Esophagus (tissue), 2 donors: Measurements from ENCODE around the gene IHH. TPM values are rescaled to one million over a fixed set of nuclear protein-coding genes. Genes with fewer than 3 reads are reported as not detected.

Experiments used
- H3K27ac ChIP-seq, 2 donors: one replicate each; pipeline ENCODE4 v1.5.1; 2013; ENCODE audit warnings: low read depth in 2 of 2, mild to moderate bottlenecking in 2 of 2, inconsistent platforms in 1 of 2, low read length in 1 of 2, moderate library complexity in 1 of 2
- H3K27me3 ChIP-seq, 2 donors: one replicate each; pipeline ENCODE4 v1.6.1; 2013; ENCODE audit warnings: low read length in 2 of 2, control low read depth in 1 of 2, mild to moderate bottlenecking in 1 of 2; ENCODE audit not compliant: insufficient read depth in 2 of 2, control insufficient read depth in 1 of 2
- H3K36me3 ChIP-seq, 2 donors: one replicate each; pipeline ENCODE4 v1.6.1; 2013; ENCODE audit warnings: low read length in 1 of 2; ENCODE audit not compliant: control insufficient read depth in 2 of 2, insufficient read depth in 2 of 2
- H3K4me1 ChIP-seq, 2 donors: one replicate each; pipeline ENCODE4 v1.6.1; 2013; ENCODE audit warnings: low read length in 1 of 2; ENCODE audit not compliant: control insufficient read depth in 2 of 2, insufficient read depth in 2 of 2
- H3K4me3 ChIP-seq, 2 donors: one replicate each; pipeline ENCODE4 v1.5.1; 2013; ENCODE audit warnings: low read length in 2 of 2, mild to moderate bottlenecking in 2 of 2, low read depth in 1 of 2, moderate library complexity in 1 of 2
- H3K9me3 ChIP-seq, 2 donors: one replicate each; pipeline ENCODE4 v1.6.1; 2013; ENCODE audit warnings: mild to moderate bottlenecking in 2 of 2, low read depth in 1 of 2, low read length in 1 of 2, moderate library complexity in 1 of 2; ENCODE audit not compliant: control insufficient read depth in 2 of 2, insufficient read depth in 1 of 2
- WGBS, 2 donors: extraction: QIAGEN DNeasy Blood & Tissue Kit; methylation state at CpG; one replicate each; pipeline ENCODE4 v1.1.7; 2013; 5-methylcytosine and 5-hydroxymethylcytosine counted together
- polyA plus RNA-seq, 2 donors: library from polyadenylated mRNA; stranded (reverse); fragments of 200-250 nt; gene quantifications; one replicate each; pipeline ENCODE4 v1.2.3, GENCODE V29; 2013
- donor health status: healthy with polysubstance abuse.
- donor health status: Bipolar disorder and iron deficiency.

IHH gene
- polyA plus RNA-seq, 2 donors, result 0.06 to 0.31 TPM

DNA sequence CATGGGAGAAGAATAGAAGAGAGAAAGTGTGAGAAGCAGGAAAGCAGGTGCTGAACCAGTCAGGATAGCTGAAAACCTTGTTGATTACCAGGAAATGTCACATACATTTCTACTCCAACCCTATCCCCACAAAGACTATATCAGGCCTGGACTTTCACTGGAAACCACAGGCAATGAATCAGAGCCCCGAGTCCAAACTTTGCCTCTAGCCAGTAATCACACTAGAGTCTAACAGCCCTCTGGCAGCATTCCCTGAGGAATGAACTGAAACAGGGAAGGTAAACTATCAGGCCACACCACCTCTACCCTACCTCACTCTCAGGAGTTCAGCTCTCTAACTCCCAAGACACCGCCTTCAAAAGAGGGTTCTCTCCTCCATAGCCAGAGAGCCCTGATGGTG lies 18.7 kb upstream of the IHH start:
- no peak overlapping the region for H3K27ac ChIP-seq
- H3K27me3 ChIP-seq, result no peaks in the 10 kb centered on the region
- WGBS, 2 donors, result 79 to 88% methylated on average over 2 of the region's 2 CpGs
- H3K9me3 ChIP-seq, result no peaks in the 10 kb centered on the region
- no peaks in the 10 kb centered on the region for H3K4me1 ChIP-seq
- H3K36me3 ChIP-seq, result peaks cover 0 to 8% of the 10 kb centered on the region in 2 donors
- H3K4me3 ChIP-seq, result no peak overlapping the region

DNA sequence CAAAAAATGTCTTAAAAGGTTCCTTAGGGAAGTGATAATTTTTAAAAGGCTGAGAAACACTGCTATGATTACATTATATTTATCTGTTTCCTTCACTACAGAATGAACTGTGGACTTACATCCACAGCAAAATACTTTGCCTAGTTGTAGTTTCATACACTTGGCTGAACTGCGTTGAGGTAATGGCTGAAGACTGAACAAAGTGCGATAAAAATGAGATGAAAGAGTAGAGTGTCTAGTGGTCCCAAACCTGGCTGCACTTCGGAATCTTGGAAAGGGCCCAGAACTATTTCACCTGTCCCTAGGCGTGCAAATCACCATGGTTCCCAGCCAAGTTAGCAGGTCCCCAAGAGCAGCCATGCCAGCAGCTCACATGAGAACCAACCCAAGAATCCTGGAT lies 18.2 kb upstream of the IHH start:
- no peaks in the 10 kb centered on the region for H3K9me3 ChIP-seq
- no peaks in the 10 kb centered on the region for H3K4me1 ChIP-seq
- no peak overlapping the region for H3K27ac ChIP-seq
- peaks cover 0 to 8% of the 10 kb centered on the region in 2 donors for H3K36me3 ChIP-seq
- no peak overlapping the region for H3K4me3 ChIP-seq
- no peaks in the 10 kb centered on the region for H3K27me3 ChIP-seq
- 90 to 95% methylated on average over 4 of the region's 4 CpGs for WGBS, 2 donors

DNA sequence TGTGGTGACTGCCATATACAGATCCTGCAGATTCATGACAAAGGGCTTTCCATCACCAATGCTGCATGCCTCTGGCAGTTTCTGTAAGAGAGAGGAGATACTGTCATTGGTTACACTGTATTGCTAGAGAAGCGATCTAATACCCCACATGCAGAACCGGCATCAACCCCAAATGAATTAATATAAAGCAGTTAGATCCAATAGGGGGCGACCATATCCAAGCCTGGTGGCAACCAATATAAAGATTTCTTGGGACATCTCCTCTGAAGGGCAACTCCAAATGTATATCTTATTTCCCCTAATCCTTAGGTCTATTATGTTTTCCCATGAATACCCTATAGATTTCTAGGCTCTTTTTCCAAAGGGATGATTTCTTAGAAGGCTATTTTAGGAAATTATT lies 17.4 kb upstream of the IHH start:
- 84 to 92% methylated on average over 3 of the region's 3 CpGs for WGBS, 2 donors
- H3K4me1 ChIP-seq, result no peaks in the 10 kb centered on the region
- H3K27me3 ChIP-seq, result no peaks in the 10 kb centered on the region

DNA sequence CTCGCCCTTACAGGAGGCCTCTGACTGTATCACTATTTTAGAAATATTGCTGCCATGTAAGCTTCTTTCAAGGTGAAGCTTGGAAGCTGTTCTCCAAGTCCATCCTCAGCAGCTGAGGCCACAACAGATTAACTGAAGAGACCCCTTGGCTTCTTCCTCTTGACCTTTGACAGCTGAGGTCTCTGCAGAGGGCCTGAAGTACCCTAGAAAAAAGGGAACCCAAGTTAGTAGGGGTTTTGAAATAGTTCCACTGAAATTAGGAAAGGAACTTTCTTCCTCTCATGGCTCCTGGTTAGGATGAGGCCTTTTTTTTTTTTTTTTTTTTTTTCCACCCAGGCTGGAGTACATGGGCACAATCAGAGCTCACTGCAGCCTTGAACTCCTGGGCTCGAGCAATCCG lies 15.5 kb upstream of the IHH start:
- 95 to 97% methylated on average over 3 of the region's 3 CpGs for WGBS, 2 donors
- Histone ChIP-seq H3K27ac (no peak overlapping the region), H3K9me3 (no peaks in the 10 kb centered on the region), H3K4me1 (no peaks in the 10 kb centered on the region), H3K27me3 (no peaks in the 10 kb centered on the region), H3K4me3 (no peak overlapping the region), H3K36me3 (peaks cover 0 to 10% of the 10 kb centered on the region in 2 donors)

More for the DNA sequence above, 17.4 kb upstream of the IHH start:
- H3K36me3 ChIP-seq, result peaks cover 0 to 9% of the 10 kb centered on the region in 2 donors
- H3K9me3 ChIP-seq, result no peaks in the 10 kb centered on the region
- H3K4me3 ChIP-seq, result no peak overlapping the region
- H3K27ac ChIP-seq, result no peak overlapping the region

DNA sequence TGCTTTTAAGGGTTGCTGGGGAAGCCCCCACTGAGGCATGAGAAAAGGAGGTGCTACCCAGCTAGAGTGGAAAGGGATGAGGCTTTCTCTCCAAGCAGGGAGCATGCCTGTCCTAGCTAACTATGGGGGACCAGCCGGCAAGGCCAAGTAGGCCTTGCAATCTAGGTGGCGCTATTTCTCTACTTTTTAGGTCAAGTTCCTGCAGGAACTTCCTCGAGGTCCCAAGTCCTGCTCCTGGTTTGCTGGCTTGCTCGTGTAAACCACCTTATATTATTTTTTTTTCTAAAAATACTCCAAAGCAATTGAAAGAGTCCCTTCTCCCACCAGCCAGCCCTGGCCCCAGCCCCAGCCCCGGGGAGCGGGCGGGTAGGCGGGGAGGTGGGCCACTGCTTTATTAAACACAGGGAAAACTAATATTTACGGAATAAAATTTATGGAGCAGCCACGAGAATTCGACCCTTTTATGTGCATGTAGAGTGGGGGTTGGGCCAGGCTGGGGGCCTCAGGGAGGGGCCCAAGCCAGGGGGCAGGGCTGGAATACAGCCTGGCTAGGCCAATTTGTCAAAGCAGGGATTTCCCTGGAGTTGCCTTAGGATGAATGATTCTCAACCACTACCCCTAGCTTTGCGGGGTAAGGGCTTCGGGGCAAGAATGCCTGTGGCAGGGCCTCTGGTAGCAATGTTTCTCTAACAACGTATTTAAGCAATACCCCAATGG lies 12.8 kb upstream of the IHH start:
- H3K27ac ChIP-seq, result no peak overlapping the region
- H3K36me3 ChIP-seq, result peaks cover 0 to 10% of the 10 kb centered on the region in 2 donors
- no peaks in the 10 kb centered on the region for H3K27me3 ChIP-seq
- H3K4me3 ChIP-seq, result no peak overlapping the region
- 57 to 62% methylated on average over 14 of the region's 14 CpGs for WGBS, 2 donors
- H3K9me3 ChIP-seq, result no peaks in the 10 kb centered on the region
- H3K4me1 ChIP-seq, result no peaks in the 10 kb centered on the region

DNA sequence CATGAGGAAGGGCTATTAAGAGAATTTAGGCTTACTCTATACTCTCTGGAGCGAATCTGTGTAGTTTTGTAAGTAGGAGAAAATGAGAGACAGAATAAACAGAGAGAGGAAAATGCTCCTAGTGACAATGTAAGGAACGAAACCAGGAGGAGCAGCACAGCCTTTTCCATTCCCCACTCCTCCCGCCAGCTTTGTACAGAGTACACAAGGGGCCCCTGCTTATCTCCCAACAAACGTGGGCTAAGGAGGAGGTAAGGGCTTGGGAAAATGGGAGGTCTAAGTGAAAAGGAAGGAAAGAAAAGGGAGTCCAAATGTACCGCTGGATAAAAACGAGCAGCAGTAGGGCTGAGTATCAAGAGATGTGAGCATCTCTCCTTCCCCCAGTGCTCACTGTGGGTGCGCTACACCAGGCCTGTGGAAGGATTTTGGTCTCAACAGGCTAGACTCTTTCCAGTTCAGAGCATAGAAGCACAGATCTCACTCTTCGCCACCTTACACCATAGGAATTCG lies 12.1 kb upstream of the IHH start:
- Histone ChIP-seq H3K36me3 (peaks cover 0 to 10% of the 10 kb centered on the region in 2 donors), H3K4me3 (no peak overlapping the region), H3K27ac (no peak overlapping the region), H3K27me3 (no peaks in the 10 kb centered on the region), H3K4me1 (no peaks in the 10 kb centered on the region), H3K9me3 (no peaks in the 10 kb centered on the region)
- WGBS, 2 donors, result 88 to 90% methylated on average over 9 of the region's 9 CpGs

DNA sequence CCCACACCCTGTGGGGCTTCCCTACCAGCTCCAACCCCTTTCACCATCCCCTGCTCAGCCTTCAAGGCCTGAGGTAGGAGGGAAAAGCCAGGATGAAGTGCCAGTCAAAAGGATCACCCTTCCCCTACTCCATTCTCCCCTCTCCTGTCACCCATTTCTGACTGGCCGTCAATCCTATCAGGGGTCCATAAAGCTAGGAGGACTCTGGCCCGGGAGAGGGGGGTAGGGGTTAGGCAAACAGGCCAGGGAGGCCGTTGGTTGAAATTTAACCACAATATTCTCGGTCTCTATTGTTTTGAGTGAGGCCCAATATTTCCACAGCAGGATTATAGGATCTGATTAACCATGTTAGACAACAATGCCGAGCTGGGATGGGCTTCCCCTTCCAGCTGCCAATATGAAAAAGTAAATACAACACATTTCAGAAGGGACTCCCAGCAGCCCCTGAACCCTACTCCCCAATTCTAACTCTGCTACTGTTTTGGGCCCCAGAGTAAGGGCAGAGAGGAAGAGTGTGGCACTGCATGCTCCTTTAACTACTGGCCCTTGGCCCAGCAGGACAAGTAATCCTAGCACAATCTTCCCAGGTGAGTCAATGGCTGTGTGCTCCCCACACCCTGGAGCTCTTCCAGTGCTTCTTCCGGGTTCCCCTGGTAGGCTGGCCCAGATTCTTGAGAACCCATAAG lies 10.6 kb upstream of the IHH start:
- Histone ChIP-seq H3K27ac (no peak overlapping the region), H3K9me3 (no peaks in the 10 kb centered on the region), H3K36me3 (peaks cover 0 to 5% of the 10 kb centered on the region in 2 donors), H3K27me3 (no peaks in the 10 kb centered on the region), H3K4me1 (no peaks in the 10 kb centered on the region), H3K4me3 (no peak overlapping the region)
- 59 to 72% methylated on average over 6 of the region's 6 CpGs for WGBS, 2 donors

DNA sequence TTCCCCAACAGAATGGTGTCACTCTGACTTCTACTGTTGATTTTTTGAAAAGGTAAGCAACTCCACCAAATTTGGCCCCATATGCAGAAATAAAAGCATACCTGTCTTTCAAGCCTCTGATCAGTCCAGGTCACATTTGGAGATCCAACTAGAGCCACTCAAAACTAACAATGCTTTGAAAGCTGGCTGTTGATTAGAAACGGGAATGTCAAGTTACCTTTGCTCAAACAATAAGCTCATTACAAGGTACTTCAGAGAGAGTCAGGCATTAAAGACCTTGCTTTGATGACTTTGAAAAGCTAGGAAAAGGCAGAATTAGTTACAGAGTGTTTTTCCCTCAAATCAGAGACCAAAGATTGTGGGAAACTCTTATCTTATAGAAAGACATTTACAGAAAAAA lies 4.8 kb upstream of the IHH start:
- 55 to 72% methylated on average over 1 of the region's 1 CpG for WGBS, 2 donors
- no peaks in the 10 kb centered on the region for H3K9me3 ChIP-seq
- peaks cover 5 to 13% of the 10 kb centered on the region in 2 donors for H3K27me3 ChIP-seq
- H3K27ac ChIP-seq, result no peak overlapping the region
- H3K4me1 ChIP-seq, result peaks cover 0 to 6% of the 10 kb centered on the region in 2 donors
- H3K36me3 ChIP-seq, result no peaks in the 10 kb centered on the region
- H3K4me3 ChIP-seq, result no peak overlapping the region

DNA sequence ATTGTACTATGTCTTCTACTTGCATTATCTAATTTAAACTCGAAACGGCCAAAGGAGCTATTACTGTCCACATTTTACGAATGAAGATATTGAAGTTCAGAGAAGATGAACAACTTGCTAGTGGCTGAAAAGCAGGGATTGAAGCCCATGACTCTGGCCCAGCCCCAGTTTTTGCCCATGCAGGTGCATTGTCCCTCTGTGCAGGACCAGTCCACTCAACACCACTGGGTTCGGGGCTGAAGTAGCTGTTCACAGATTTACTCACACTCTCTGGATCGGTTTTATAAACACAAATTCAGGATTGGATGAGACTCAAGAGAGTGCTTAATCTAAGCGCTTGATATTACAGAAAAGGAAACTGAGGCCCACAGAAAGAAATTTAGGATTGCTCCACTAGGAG lies 1.4 kb upstream of the IHH start:
- Histone ChIP-seq H3K27me3 (peaks cover 5 to 35% of the 10 kb centered on the region in 2 donors), H3K27ac (no peak overlapping the region), H3K36me3 (no peaks in the 10 kb centered on the region), H3K4me3 (no peak overlapping the region), H3K4me1 (peaks cover 5 to 23% of the 10 kb centered on the region in 2 donors), H3K9me3 (no peaks in the 10 kb centered on the region)
- 71 to 72% methylated on average over 6 of the region's 6 CpGs for WGBS, 2 donors
